ENCODE measurements around the gene KNDC1. TPM values are rescaled to one million over a fixed set of nuclear protein-coding genes. Genes with fewer than 3 reads are reported as not detected.

The KNDC1 gene
- polyA plus RNA-seq, 1 donor (not counting 4 experiments of a cell fraction or from before 2014, with no cell fraction given) = 0.20 TPM

- TF ChIP-seq CTCF (optimal IDR thresholded peaks at IDR 0.05 in 1 of 3, IDR thresholded peaks at IDR 0.05 in 1 of 3, conservative IDR thresholded peaks at IDR 0.05 in 1 of 3; ENCODE audit: extremely low read depth in 1 of 3, insufficient read depth in 2 of 3, low read length in 3 of 3) (no peak), EZH2 (IDR thresholded peaks at IDR 0.05; ENCODE audit: low read length) (no peak)
- H3K4me2 ChIP-seq (ENCODE audit: control insufficient read depth, extremely low read depth, insufficient read depth, low read depth, low read length) = no peak overlapping the region
- DNase-seq (ENCODE audit: low read depth, low spot score) (no peak), FAIRE-seq (no peak)
- peaks cover 42% of the 10 kb centered on the region for H3K79me2 ChIP-seq (ENCODE audit: control insufficient read depth, insufficient read depth, low read length)
- no peaks in the 10 kb centered on the region for H3K9me1 ChIP-seq (ENCODE audit: control insufficient read depth, extremely low read depth, insufficient read depth, low read length)
- H3K27ac ChIP-seq (ENCODE audit: control insufficient read depth, insufficient read depth, low read length) = no peak overlapping the region
- dilution Hi-C loops (cut with MboI; ENCODE audit: extremely low pct_ligation_motif_present, low sequenced_read_pairs) = no loop called here
- peaks cover 33 to 42% of the 10 kb centered on the region in 2 experiments for H3K36me3 ChIP-seq (ENCODE audit: control insufficient read depth in 2 of 2, extremely low read depth in 1 of 2, insufficient read depth in 2 of 2, low read length in 2 of 2)
- no peak overlapping the region for H3K4me3 ChIP-seq (ENCODE audit: control insufficient read depth in 2 of 3, extremely low read depth in 1 of 3, insufficient read depth in 2 of 3, low read depth in 1 of 3, low read length in 3 of 3)
- peaks cover 11% of the 10 kb centered on the region for H4K20me1 ChIP-seq (ENCODE audit: control insufficient read depth, extremely low read depth, insufficient read depth, low read length)
- H2AFZ ChIP-seq (ENCODE audit: control insufficient read depth, low read length) = no peak overlapping the region
- H3K9ac ChIP-seq (ENCODE audit: control insufficient read depth, extremely low read depth, insufficient read depth, low read length) = no peak overlapping the region
- H3K4me1 ChIP-seq (ENCODE audit: control insufficient read depth, extremely low read depth, insufficient read depth, low read length) = peaks cover 16% of the 10 kb centered on the region
- no peaks in the 10 kb centered on the region for H3K9me3 ChIP-seq (ENCODE audit: control insufficient read depth, low read depth, low read length)
- no peaks in the 10 kb centered on the region for H3K27me3 ChIP-seq (ENCODE audit: control insufficient read depth, extremely low read depth, insufficient read depth, low read length)
These were observed 109.3 kb downstream of the KNDC1 start for GRCh38 chr10:133269367-133269766.

GRCh38 chr10:133270204-133270603 lies 110.2 kb downstream of the KNDC1 start:
- DNase-seq (ENCODE audit: low read depth, low spot score) (no peak), FAIRE-seq (no peak)
- Histone ChIP-seq H3K9me1 (ENCODE audit: control insufficient read depth, extremely low read depth, insufficient read depth, low read length) (no peaks in the 10 kb centered on the region), H3K36me3 (ENCODE audit: control insufficient read depth in 2 of 2, extremely low read depth in 1 of 2, insufficient read depth in 2 of 2, low read length in 2 of 2) (peaks cover 34 to 40% of the 10 kb centered on the region in 2 experiments), H3K79me2 (ENCODE audit: control insufficient read depth, insufficient read depth, low read length) (peaks cover 47% of the 10 kb centered on the region), H3K27ac (ENCODE audit: control insufficient read depth, insufficient read depth, low read length) (no peak overlapping the region), H3K4me1 (ENCODE audit: control insufficient read depth, extremely low read depth, insufficient read depth, low read length) (peaks cover 14% of the 10 kb centered on the region), H4K20me1 (ENCODE audit: control insufficient read depth, extremely low read depth, insufficient read depth, low read length) (peaks cover 11% of the 10 kb centered on the region), H2AFZ (ENCODE audit: control insufficient read depth, low read length) (no peak overlapping the region), H3K4me2 (ENCODE audit: control insufficient read depth, extremely low read depth, insufficient read depth, low read depth, low read length) (no peak overlapping the region), H3K9me3 (ENCODE audit: control insufficient read depth, low read depth, low read length) (no peaks in the 10 kb centered on the region), H3K27me3 (ENCODE audit: control insufficient read depth, extremely low read depth, insufficient read depth, low read length) (no peaks in the 10 kb centered on the region), H3K9ac (ENCODE audit: control insufficient read depth, extremely low read depth, insufficient read depth, low read length) (no peak overlapping the region), H3K4me3 (ENCODE audit: control insufficient read depth in 2 of 3, extremely low read depth in 1 of 3, insufficient read depth in 2 of 3, low read depth in 1 of 3, low read length in 3 of 3) (no peak overlapping the region)
- TF ChIP-seq EZH2 (IDR thresholded peaks at IDR 0.05; ENCODE audit: low read length) = no peak
- TF ChIP-seq CTCF (optimal IDR thresholded peaks at IDR 0.05 in 1 of 3, IDR thresholded peaks at IDR 0.05 in 1 of 3, conservative IDR thresholded peaks at IDR 0.05 in 1 of 3; ENCODE audit: extremely low read depth in 1 of 3, insufficient read depth in 2 of 3, low read length in 3 of 3) = no peak
- dilution Hi-C loops (cut with MboI; ENCODE audit: extremely low pct_ligation_motif_present, low sequenced_read_pairs) = no loop called here
